ENCODE results near the gene DNAH11. TPM values are rescaled to one million over a fixed set of nuclear protein-coding genes. Genes with fewer than 3 reads are reported as not detected.

DNAH11 gene
- total RNA-seq, 1 donor from 2014 or later, result 2.3 TPM

GRCh38 chr7:21550076-21550475 lies 7.2 kb downstream of the DNAH11 start:
- intact Hi-C loops (cut with micrococcal nuclease), result no loop called here

GRCh38 chr7:21550821-21551531 lies 8.1 kb downstream of the DNAH11 start:
- intact Hi-C loops (cut with micrococcal nuclease), result no loop called here

- intact Hi-C loops (cut with micrococcal nuclease), result no loop called here
Observed at GRCh38 chr7:21562385-21562784, 19.5 kb downstream of the DNAH11 start.

GRCh38 chr7:21565614-21566013 lies 22.8 kb downstream of the DNAH11 start:
- intact Hi-C loops (cut with micrococcal nuclease), result no loop called here

- intact Hi-C loops (cut with micrococcal nuclease), result no loop called here
Observed at GRCh38 chr7:21566094-21566493, 23.3 kb downstream of the DNAH11 start.

- intact Hi-C loops (cut with micrococcal nuclease), result loop anchor here (1.0 kb wide), 1 partner anchor 312 kb away; no protein-coding TSS in a partner anchor
Observed at GRCh38 chr7:21568762-21569161, 25.9 kb downstream of the DNAH11 start.

GRCh38 chr7:21572331-21573313 lies 29.8 kb downstream of the DNAH11 start:
- intact Hi-C loops (cut with micrococcal nuclease), result no loop called here

- intact Hi-C loops (cut with micrococcal nuclease), result no loop called here
Observed at GRCh38 chr7:21579341-21580072, 36.7 kb downstream of the DNAH11 start.

GRCh38 chr7:21580073-21580521 lies 37.3 kb downstream of the DNAH11 start:
- intact Hi-C loops (cut with micrococcal nuclease), result no loop called here

GRCh38 chr7:21585070-21585724 lies 42.4 kb downstream of the DNAH11 start:
- intact Hi-C loops (cut with micrococcal nuclease), result no loop called here

GRCh38 chr7:21587139-21587784 lies 44.4 kb downstream of the DNAH11 start:
- intact Hi-C loops (cut with micrococcal nuclease), result no loop called here

- intact Hi-C loops (cut with micrococcal nuclease), result no loop called here
Observed at GRCh38 chr7:21596801-21597200, 54.0 kb downstream of the DNAH11 start.

- intact Hi-C loops (cut with micrococcal nuclease), result no loop called here
Observed at GRCh38 chr7:21603462-21603861, 60.6 kb downstream of the DNAH11 start.

GRCh38 chr7:21603972-21604749 lies 61.3 kb downstream of the DNAH11 start:
- intact Hi-C loops (cut with micrococcal nuclease), result no loop called here

GRCh38 chr7:21605008-21605585 lies 62.3 kb downstream of the DNAH11 start:
- intact Hi-C loops (cut with micrococcal nuclease), result no loop called here

- intact Hi-C loops (cut with micrococcal nuclease), result no loop called here
Observed at GRCh38 chr7:21608465-21608864, 65.6 kb downstream of the DNAH11 start.

- intact Hi-C loops (cut with micrococcal nuclease), result loop anchor here (10.0 kb wide), 1 partner anchor 894 kb away; the partner anchor contains the start of gene STEAP1B
Observed at GRCh38 chr7:21611129-21611528, 68.3 kb downstream of the DNAH11 start.

- intact Hi-C loops (cut with micrococcal nuclease), result loop anchor here (10.0 kb wide), 1 partner anchor 889 kb away; the partner anchor contains the start of gene STEAP1B
Observed at GRCh38 chr7:21616091-21616490, 73.3 kb downstream of the DNAH11 start.
